Right renal pelvis (tissue), 4 donors: ENCODE results near the gene PRKACA. TPM values are rescaled to one million over a fixed set of nuclear protein-coding genes. Genes with fewer than 3 reads are reported as not detected.
"Not testable (repeated sequence)": the region's sequence is repeated elsewhere in the genome, so short reads cannot be mapped to it uniquely, and the experiment has no call there.

Experiments
- DNase-seq, 4 donors: peaks; one replicate each; pipeline ENCODE4 v3.0.0-alpha.2; 2013; ENCODE audit warnings: low read depth in 4 of 4, low spot score in 3 of 4, missing footprints in 1 of 4
- polyA plus RNA-seq, 4 donors: library from polyadenylated mRNA; unstranded; fragments of 120-200 nt; gene quantifications; one replicate each; pipeline ENCODE4 v1.2.1, GENCODE V29; 2013; ENCODE audit not compliant: insufficient read length in 4 of 4

Gene PRKACA
- polyA plus RNA-seq, 4 donors = 89.9 to 107 (median 98.6) TPM

GRCh38 chr19:14148751-14149410 is 31.3 kb upstream of the PRKACA start:
- no peak for DNase-seq

GRCh38 chr19:14147797-14148605 is 30.4 kb upstream of the PRKACA start:
- DNase-seq = peak in 3 of 4 donors; percentile 68 to 74 (median 68)

- DNase-seq = no peak
Measured at GRCh38 chr19:14146789-14147216, 29.2 kb upstream of the PRKACA start.

GRCh38 chr19:14146169-14146568 is 28.6 kb upstream of the PRKACA start:
- not testable (repeated sequence) for DNase-seq

- DNase-seq = no peak
Measured at GRCh38 chr19:14145381-14145780, 27.8 kb upstream of the PRKACA start.

GRCh38 chr19:14142262-14143190 is 25.0 kb upstream of the PRKACA start:
- no peak for DNase-seq

GRCh38 chr19:14141041-14141440 is 23.5 kb upstream of the PRKACA start:
- DNase-seq = no peak

- DNase-seq = no peak
Measured at GRCh38 chr19:14139944-14140343, 22.4 kb upstream of the PRKACA start.

GRCh38 chr19:14138576-14139265 is 21.2 kb upstream of the PRKACA start:
- DNase-seq = no peak

- peak; percentile 98 to 99 (median 98) for DNase-seq
Measured at GRCh38 chr19:14136509-14137281, 19.1 kb upstream of the PRKACA start, which contains the start of gene ASF1B. TSS of gene ASF1B (minus strand) at chr19:14136589. CDS start at chr19:14136456, 133 bp downstream.

GRCh38 chr19:14135985-14136508 is 18.5 kb upstream of the PRKACA start:
- no peak for DNase-seq

- DNase-seq = no peak
Measured at GRCh38 chr19:14135355-14135754, 17.8 kb upstream of the PRKACA start.

GRCh38 chr19:14127929-14128509 is 10.5 kb upstream of the PRKACA start:
- DNase-seq = no peak

- no peak for DNase-seq
Measured at GRCh38 chr19:14127176-14127575, 9.6 kb upstream of the PRKACA start.

GRCh38 chr19:14122924-14123323 is 5.4 kb upstream of the PRKACA start:
- no peak for DNase-seq

GRCh38 chr19:14120497-14120780 is 2.9 kb upstream of the PRKACA start:
- no peak for DNase-seq

- DNase-seq = no peak
Measured at GRCh38 chr19:14119644-14120496, 2.3 kb upstream of the PRKACA start.

GRCh38 chr19:14119146-14119545 is 1.6 kb upstream of the PRKACA start:
- DNase-seq = no peak
